HEK293 (cell line): ENCODE data around the gene MKI67.

Source experiments
- CTCF ChIA-PET: fragments of 350-600 bp; formaldehyde crosslinking; extraction: SDS; loops from one replicate; lab custom pipeline; 2021; ENCODE audit warnings: antibody characterized with exemption; lab: Yijun Ruan, JAX
- POLR2A ChIA-PET: fragments of 300-600 bp; formaldehyde crosslinking; extraction: SDS; loops from one replicate; lab custom pipeline; 2020; ENCODE audit warnings: antibody characterized with exemption, inconsistent platforms; lab: Yijun Ruan, JAX
- H3K27ac ChIP-seq: fragments of 200-500 bp; sonication (Bioruptor generic); 2 replicates; pipeline ENCODE4 v1.5.1; 2014; ENCODE audit warnings: low read depth, low read length, control low read depth, inconsistent platforms; ENCODE audit errors: extremely low read depth
- H3K36me3 ChIP-seq, 2 experiments: fragments of 200-500 bp in 1 of 2; sonication (Bioruptor generic) in 1 of 2; 1 replicate in 1 of 2; 2 replicates in 1 of 2; pipeline ENCODE4 v1.5.1; 2014 to 2017; ENCODE audit warnings: inconsistent platforms in 2 of 2, low read length in 2 of 2; ENCODE audit not compliant: control insufficient read depth in 2 of 2, insufficient read depth in 1 of 2
- H3K4me1 ChIP-seq: fragments of 200-500 bp; sonication (Bioruptor generic); 2 replicates; pipeline ENCODE4 v1.5.1; 2014; ENCODE audit warnings: mild to moderate bottlenecking, low read length, inconsistent platforms; ENCODE audit not compliant: control insufficient read depth, insufficient read depth
- H3K4me3 ChIP-seq: 2 replicates; pipeline ENCODE4 v1.5.1; 2011; ENCODE audit warnings: low read depth, mild to moderate bottlenecking, control low read depth, low read length, moderate library complexity
- H3K9me3 ChIP-seq: fragments of 200-500 bp; sonication (Bioruptor generic); 2 replicates; pipeline ENCODE4 v1.5.1; 2014; ENCODE audit warnings: low read depth, low read length, inconsistent platforms; ENCODE audit not compliant: control insufficient read depth, insufficient read depth
- AEBP2 ChIP-seq: fragments of 450-650 bp; formaldehyde crosslinking; IDR thresholded peaks from 2 replicates; pipeline ENCODE4 v1.5.1; 2016; ENCODE audit warnings: missing biosample characterization, missing genetic modification characterization, borderline replicate concordance
- HOXD13 ChIP-seq: sonication (generic); formaldehyde crosslinking; IDR thresholded peaks from 2 replicates; pipeline ENCODE4 v1.8.0; 2022; ENCODE audit warnings: missing genetic modification reagents, borderline replicate concordance
- KLF1 ChIP-seq: fragments of 450-650 bp; formaldehyde crosslinking; IDR thresholded peaks from 2 replicates; pipeline ENCODE4 v1.5.1; 2016; ENCODE audit warnings: missing biosample characterization, missing genetic modification characterization
- KLF17 ChIP-seq: fragments of 450-650 bp; formaldehyde crosslinking; IDR thresholded peaks from 2 replicates; pipeline ENCODE4 v1.5.1; 2016; ENCODE audit warnings: missing biosample characterization, missing genetic modification characterization
- KLF8 ChIP-seq: fragments of 450-650 bp; formaldehyde crosslinking; IDR thresholded peaks from 2 replicates; pipeline ENCODE4 v1.5.1; 2016; ENCODE audit warnings: missing biosample characterization, missing genetic modification characterization
- SETDB1 ChIP-seq: IDR thresholded peaks from one replicate; pipeline ENCODE4 v1.6.1; 2017; ENCODE audit warnings: mild to moderate bottlenecking, low read length, moderate library complexity, mixed read lengths; ENCODE audit not compliant: insufficient read length
- ZBTB17 ChIP-seq: fragments of 450-650 bp; formaldehyde crosslinking; IDR thresholded peaks from 2 replicates; pipeline ENCODE4 v1.5.1; 2016; ENCODE audit warnings: missing biosample characterization, missing genetic modification characterization
- ZNF148 ChIP-seq: fragments of 450-650 bp; formaldehyde crosslinking; IDR thresholded peaks from 2 replicates; pipeline ENCODE4 v1.5.0; 2017; ENCODE audit warnings: missing biosample characterization, missing genetic modification characterization, borderline replicate concordance
- ZNF169 ChIP-seq: fragments of 450-650 bp; formaldehyde crosslinking; IDR thresholded peaks from 2 replicates; pipeline ENCODE4 v1.5.1; 2016; ENCODE audit warnings: missing biosample characterization, missing genetic modification characterization
- ZNF221 ChIP-seq: fragments of 450-650 bp; formaldehyde crosslinking; IDR thresholded peaks from 2 replicates; pipeline ENCODE4 v1.5.1; 2017; ENCODE audit warnings: missing biosample characterization, missing genetic modification characterization, borderline replicate concordance
- ZNF561 ChIP-seq: fragments of 450-650 bp; IDR thresholded peaks from 2 replicates; pipeline ENCODE4 v1.5.1; 2018; ENCODE audit warnings: missing biosample characterization, missing genetic modification characterization, borderline replicate concordance
- ZNF626 ChIP-seq: fragments of 450-650 bp; sonication (Bioruptor Pico); formaldehyde crosslinking; IDR thresholded peaks from 2 replicates; pipeline ENCODE4 v1.5.1; 2018; ENCODE audit warnings: missing biosample characterization, missing genetic modification characterization, inconsistent platforms
- ZNF645 ChIP-seq: fragments of 450-650 bp; formaldehyde crosslinking; IDR thresholded peaks from 2 replicates; pipeline ENCODE4; 2016; ENCODE audit warnings: missing biosample characterization, missing genetic modification characterization
- ZNF654 ChIP-seq: fragments of 450-650 bp; formaldehyde crosslinking; IDR thresholded peaks from 2 replicates; pipeline ENCODE4 v1.5.1; 2016; ENCODE audit warnings: low read depth, missing biosample characterization, missing genetic modification characterization
- ZNF843 ChIP-seq: fragments of 450-650 bp; formaldehyde crosslinking; IDR thresholded peaks from 2 replicates; pipeline ENCODE4 v1.5.1; 2016; ENCODE audit warnings: missing biosample characterization, missing genetic modification characterization
- ZSCAN16 ChIP-seq: fragments of 450-650 bp; formaldehyde crosslinking; IDR thresholded peaks from 2 replicates; pipeline ENCODE4 v1.5.1; 2016; ENCODE audit warnings: missing biosample characterization, missing genetic modification characterization
- TF ChIP-seq, protein P1 (sequence below): sonication (generic); formaldehyde crosslinking; IDR thresholded peaks from 2 replicates; pipeline ENCODE4 v1.8.1; 2022; ENCODE audit warnings: mild to moderate bottlenecking, moderate library complexity, missing genetic modification reagents
- TF ChIP-seq, protein P2 (sequence below): IDR thresholded peaks from 2 replicates; pipeline ENCODE4 v1.6.1; 2011; ENCODE audit warnings: mild to moderate bottlenecking, low read depth, low read length, borderline replicate concordance
- TF ChIP-seq, protein P3 (sequence below): fragments of 450-650 bp; formaldehyde crosslinking; IDR thresholded peaks from 2 replicates; pipeline ENCODE4 v1.5.1; 2017; ENCODE audit warnings: missing biosample characterization, missing genetic modification characterization

MKI67 gene

DNA sequence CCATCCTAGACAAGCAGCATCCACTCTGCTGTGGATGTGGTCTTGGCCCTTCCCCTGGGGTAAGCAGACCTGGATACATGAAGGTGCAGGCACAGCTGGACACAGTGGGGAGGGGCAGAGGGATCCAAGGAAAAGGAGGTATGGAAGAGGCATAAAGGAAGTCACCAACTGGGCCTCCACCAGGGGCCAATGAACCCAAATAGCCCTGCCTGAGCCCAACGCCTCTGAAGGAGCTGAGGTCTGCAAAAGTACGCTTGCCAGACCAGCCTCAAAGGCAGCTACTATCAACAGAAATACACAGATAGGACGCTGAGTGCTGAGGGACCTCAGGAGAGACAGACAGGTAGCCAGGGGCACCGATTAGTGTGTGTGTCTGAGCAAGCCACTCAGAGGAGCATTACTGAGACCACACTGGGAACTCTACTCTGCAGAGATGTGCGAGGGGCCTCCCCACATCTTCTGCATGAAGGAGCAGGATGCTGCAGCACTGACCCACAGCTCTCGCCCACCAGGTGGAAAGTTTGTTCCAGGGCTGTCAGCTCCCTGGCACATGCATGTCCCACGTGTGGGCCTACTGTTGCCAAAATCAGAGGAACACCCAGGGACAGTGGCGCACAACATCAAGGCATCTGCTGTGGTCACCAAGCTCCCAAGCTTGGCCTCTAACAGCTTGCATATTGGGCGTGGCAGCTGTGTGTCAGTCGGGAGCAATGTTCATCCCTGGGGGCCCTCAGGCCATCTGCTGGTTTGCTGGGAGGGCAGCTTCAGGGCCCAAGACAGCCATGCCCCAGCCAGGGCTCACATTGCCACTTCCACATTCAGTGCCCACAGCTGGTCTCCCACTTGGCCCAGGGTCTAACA lies 40.0 kb downstream of the MKI67 start (continued):
- no peak for TF ChIP-seq ZNF645 (tag by site-specific recombination)

DNA sequence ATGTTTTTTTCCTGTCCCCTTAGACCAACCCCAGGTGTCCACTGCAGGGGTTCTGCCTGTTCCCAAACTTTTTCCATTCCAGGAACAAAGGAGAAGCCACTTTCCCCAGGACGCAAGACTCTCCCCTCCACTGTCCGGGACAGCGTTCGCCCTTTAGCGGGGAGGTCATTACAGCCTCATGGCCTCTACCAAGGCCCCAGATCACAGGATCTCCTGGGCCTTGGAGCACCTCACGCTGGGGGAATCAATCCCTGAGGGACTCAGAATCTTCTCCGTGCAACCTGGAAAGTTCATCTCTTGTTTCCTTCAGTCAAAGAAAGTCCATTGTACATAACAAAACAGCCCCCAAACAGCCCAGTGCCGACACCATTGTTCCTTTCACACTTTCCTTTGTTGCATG lies 41.2 kb downstream of the MKI67 start:
- Histone ChIP-seq H3K4me3 (no peak overlapping the region), H3K9me3 (no peaks in the 10 kb centered on the region), H3K36me3 (no peaks in the 10 kb centered on the region), H3K27ac (no peak overlapping the region), H3K4me1 (no peaks in the 10 kb centered on the region)
- POLR2A ChIA-PET = no interaction called here
- TF ChIP-seq ZNF645 (tag by site-specific recombination) (no peak), KLF8 (tag by site-specific recombination) (no peak), KLF1 (no peak), SETDB1 (no peak), ZBTB17 (tag by site-specific recombination) (no peak), ZNF169 (tag by site-specific recombination) (no peak), ZNF843 (no peak), ZNF654 (tag by site-specific recombination) (no peak), ZNF221 (no peak), HOXD13 (no peak), KLF17 (tag by site-specific recombination) (no peak), AEBP2 (tag by site-specific recombination) (no peak)
- TF ChIP-seq, protein P1, sequence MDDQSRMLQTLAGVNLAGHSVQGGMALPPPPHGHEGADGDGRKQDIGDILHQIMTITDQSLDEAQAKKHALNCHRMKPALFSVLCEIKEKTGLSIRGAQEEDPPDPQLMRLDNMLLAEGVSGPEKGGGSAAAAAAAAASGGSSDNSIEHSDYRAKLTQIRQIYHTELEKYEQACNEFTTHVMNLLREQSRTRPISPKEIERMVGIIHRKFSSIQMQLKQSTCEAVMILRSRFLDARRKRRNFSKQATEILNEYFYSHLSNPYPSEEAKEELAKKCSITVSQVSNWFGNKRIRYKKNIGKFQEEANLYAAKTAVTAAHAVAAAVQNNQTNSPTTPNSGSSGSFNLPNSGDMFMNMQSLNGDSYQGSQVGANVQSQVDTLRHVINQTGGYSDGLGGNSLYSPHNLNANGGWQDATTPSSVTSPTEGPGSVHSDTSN (CRISPR knock-in tag) = no peak
- CTCF ChIA-PET = interaction anchor here (1.1 to 1.7 kb wide), 3 partner anchors 16 to 66 kb away, joined by 3 to 5 read pairs (median 4); no protein-coding TSS in a partner anchor

- ChIA-PET POLR2A (interaction anchor here (0.7 kb wide), 1 partner anchor 702 kb away, joined by 8 read pairs; no protein-coding TSS in a partner anchor), CTCF (interaction anchor here (0.6 to 1.7 kb wide), 5 partner anchors 15 to 67 kb away, joined by 3 to 5 read pairs (median 4); no protein-coding TSS in a partner anchor)
- Histone ChIP-seq H3K4me1 (no peaks in the 10 kb centered on the region), H3K9me3 (no peaks in the 10 kb centered on the region), H3K4me3 (no peak overlapping the region), H3K27ac (no peak overlapping the region), H3K36me3 (no peaks in the 10 kb centered on the region)
- TF ChIP-seq ZNF626 (tag by site-specific recombination) (no peak), ZNF561 (tag by site-specific recombination) (no peak), ZSCAN16 (tag by site-specific recombination) (no peak), ZNF148 (tag by site-specific recombination) (no peak)
- TF ChIP-seq, protein P2, sequence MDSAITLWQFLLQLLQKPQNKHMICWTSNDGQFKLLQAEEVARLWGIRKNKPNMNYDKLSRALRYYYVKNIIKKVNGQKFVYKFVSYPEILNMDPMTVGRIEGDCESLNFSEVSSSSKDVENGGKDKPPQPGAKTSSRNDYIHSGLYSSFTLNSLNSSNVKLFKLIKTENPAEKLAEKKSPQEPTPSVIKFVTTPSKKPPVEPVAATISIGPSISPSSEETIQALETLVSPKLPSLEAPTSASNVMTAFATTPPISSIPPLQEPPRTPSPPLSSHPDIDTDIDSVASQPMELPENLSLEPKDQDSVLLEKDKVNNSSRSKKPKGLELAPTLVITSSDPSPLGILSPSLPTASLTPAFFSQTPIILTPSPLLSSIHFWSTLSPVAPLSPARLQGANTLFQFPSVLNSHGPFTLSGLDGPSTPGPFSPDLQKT = no peak
- TF ChIP-seq, protein P3, sequence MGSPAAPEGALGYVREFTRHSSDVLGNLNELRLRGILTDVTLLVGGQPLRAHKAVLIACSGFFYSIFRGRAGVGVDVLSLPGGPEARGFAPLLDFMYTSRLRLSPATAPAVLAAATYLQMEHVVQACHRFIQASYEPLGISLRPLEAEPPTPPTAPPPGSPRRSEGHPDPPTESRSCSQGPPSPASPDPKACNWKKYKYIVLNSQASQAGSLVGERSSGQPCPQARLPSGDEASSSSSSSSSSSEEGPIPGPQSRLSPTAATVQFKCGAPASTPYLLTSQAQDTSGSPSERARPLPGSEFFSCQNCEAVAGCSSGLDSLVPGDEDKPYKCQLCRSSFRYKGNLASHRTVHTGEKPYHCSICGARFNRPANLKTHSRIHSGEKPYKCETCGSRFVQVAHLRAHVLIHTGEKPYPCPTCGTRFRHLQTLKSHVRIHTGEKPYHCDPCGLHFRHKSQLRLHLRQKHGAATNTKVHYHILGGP (tag by site-specific recombination) = no peak
Observed at GRCh38 chr10:128084364-128084763, 41.9 kb downstream of the MKI67 start.
